ENCODE data around the gene C11orf87.

Gene C11orf87

GRCh38 chr11:109443052-109443451 is 21.1 kb downstream of the C11orf87 start:
- DNase-seq (ENCODE audit: low spot score): no peak

GRCh38 chr11:109454857-109455256 is 32.9 kb downstream of the C11orf87 start:
- no peak for DNase-seq (ENCODE audit: low spot score)
